GM21515 (cell line): ENCODE results near the gene GNAI2.
"Not testable (repeated sequence)": the region's sequence is repeated elsewhere in the genome, so short reads cannot be mapped to it uniquely, and the experiment has no call there.

Experiments
- ATAC-seq: cut with Tn5 transposase; IDR thresholded peaks from one replicate; pipeline ENCODE4 v1.9.1; 2021; ENCODE audit not compliant: unreplicated experiment

Gene GNAI2

DNA sequence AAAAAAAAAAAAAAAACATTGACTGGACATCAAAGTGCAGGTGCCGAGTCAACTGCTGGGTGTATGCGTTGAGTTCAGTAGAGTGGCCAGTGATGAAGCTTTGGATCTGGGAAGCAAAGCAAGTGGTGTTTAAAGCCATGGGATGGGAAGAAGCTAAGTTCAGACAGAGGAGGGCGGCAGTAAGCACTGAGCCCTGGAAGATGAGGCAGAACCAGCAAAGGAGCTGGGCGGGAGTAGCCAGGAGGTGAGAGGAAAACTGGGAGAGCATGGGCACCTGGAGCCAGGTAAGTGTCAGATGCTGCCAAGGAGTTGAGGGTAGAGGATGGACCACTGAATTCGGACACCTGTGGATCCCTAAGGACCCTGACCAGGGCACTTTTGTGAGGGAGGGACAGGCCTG lies 11.4 kb upstream of the GNAI2 start:
- no peak for ATAC-seq

DNA sequence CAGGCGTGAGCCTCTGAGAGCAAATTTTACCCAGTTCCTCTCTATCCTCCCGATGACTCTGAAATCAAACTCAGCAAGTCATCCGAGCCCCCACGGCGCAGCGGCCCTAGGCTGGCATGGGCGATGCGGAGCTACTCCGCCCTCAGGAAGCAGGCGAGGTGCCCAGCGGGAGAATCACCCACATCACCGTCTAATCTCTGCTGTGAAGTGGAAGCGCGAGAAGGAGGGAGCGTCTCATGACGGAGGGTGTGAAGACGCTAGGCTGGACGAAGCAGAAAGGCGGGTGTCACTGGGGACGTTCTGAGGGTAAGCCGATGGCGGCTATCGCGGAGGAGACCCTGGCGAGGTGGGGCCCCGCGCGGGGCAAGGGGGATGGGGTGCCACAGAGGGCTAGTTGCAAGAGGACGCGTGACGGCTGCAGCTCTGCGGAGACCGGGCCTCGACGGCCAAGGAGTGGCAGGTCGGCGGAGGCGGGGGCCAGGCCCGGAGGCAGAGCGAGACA lies 9.1 kb upstream of the GNAI2 start:
- no peak for ATAC-seq

DNA sequence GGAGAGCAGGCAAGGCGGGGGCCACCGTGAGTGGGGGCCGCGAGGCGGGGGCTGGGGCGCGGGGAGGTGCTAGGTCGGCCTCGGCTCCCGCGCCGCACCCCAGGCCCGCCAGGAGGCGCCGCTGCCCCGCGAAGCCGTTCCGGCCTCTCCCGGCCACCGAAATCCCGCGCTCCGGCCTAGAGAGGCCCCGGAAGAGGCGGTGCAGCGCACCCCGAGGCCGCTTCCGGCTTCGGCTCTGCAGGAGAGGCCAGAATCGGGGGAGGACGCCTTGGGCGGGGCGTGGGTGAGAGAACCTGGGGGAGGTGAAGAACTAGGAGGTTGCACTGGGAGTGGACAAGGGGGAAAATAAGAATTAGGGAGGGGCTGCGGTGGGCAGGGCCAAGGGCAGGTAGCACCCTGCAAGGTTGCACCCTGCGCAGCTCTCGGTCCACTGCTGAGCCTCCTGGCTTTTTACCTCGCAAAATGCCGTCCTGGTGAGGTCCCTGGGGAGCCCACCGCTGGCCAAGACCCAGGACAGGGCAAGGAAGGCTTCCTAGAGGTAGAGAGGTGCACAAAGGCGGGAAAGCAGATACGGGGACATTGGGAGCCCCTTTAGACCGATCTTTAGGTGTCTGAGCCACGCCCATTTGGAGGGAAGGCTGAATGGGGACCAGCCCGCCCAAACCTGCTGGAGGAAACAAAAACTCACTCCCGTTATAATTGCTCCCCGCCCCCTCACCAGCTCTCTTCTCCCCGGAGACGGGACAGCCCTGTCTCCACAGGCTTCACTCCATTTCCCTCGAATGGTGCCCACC lies 8.4 kb upstream of the GNAI2 start:
- peak; percentile 84 for ATAC-seq

DNA sequence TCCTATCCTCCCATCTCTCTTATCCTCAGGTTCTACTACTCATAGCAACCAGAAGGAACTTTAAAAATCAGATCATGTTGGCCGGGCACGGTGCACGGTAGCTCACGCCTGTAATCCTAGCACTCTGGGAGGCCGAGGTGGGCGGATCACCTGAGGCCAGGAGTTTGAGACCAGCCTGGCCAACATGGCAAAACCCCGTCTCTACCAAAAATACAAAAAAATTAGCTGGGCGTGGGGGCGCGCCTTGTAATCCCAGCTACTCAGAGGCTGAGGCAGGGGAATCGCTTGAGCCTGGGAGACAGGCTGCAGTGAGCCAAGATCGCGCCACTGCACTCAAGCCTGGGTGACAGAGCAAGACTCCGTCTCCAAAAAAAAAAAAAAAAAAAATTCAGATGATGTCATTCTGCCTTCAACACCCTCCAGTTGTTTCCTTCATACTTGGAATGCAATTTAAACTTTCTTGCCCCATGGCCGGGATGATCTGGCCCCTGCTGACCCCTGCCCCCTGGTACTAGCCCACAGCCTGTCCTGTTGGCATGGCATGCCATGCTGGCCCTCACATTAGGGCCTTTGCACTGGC lies 7.7 kb upstream of the GNAI2 start:
- ATAC-seq, result not testable (repeated sequence)

DNA sequence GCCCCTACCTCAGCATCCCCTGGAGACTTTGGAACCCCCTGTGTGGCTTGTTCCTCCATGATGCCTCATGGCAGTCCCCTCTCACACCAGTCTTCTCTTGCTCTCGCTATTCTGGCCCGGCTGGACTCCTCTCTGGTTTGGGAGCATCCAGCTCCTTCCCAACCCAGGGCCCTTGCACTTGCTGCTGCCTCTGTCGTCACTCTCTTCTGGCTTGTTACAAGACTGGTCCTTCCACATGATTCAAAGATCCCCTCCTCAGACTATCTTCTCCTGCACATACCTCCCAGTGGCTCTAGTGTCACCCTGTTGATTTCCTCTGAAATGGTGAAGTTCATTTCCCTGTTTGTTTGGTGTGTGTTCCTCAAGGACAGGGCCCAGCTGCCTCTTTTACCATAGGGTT lies 6.5 kb upstream of the GNAI2 start:
- no peak for ATAC-seq

DNA sequence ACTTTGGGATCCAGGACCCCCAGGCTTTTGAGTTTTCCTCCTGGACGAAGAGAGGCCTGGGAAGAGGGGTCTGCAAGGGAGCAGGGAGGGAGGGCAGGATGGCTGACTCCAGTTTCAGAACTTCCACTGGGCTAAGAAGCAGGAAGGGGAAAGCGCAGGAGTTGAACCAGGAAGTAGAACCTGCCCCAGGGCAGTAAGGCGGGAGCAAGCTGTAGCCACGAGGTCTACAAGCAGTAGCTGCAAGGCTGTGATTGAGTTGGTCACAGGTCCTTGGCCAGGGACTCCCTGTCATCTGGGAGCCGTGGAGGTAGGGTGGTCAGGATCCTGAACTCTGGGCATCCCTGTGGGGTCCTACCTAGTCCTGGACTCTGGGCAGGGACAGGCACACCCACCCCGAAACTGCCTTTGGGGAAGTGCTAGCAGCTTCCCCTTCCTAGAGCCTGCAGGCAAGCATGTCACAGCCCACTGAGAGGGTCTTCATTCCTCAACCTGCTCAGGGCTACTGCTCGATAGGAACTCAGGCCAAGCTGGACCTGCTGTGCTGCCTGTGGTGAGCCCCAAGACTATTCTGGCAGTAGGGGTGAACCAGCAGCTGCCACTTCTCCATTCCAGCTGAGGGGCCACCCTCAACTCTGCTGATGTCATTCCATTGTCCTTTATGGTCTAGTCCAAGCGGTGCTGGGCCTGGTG lies 5.8 kb upstream of the GNAI2 start:
- ATAC-seq, result no peak

DNA sequence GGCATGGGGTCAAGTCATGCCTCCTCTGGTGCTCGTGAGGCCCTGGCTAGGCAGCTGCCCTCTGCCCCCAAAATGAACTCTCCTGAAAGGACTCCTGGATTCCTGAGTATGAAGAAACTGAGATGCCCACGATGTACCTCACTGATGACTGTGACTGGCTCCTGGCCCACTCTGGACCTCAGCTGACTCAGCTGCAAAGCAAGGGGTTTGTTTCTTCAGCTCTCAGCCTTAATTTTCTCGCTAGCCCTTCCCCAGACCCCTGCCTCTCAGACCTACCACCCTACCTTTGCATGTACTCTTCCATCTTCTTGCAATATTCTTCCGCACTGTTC lies 5.2 kb upstream of the GNAI2 start:
- no peak for ATAC-seq

DNA sequence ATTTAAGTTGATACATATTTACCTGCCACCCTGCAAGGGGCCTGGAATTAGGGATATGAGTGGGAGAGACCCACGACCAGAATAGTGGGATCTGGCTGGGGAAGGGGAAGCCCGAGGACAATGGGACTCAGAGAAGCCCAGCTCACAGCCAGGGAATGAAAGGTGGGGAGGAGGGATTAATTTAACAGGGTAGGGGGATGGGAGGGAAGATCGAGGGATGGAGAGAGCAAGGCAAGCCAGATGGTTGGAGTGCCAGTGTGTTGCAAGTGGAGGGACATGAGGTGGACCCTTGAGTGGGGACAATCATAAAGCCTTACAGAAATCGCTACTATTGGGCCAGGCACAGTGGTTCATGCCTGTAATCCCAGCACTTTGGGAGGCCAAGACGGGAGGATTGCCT lies 4.4 kb upstream of the GNAI2 start:
- ATAC-seq, result no peak

DNA sequence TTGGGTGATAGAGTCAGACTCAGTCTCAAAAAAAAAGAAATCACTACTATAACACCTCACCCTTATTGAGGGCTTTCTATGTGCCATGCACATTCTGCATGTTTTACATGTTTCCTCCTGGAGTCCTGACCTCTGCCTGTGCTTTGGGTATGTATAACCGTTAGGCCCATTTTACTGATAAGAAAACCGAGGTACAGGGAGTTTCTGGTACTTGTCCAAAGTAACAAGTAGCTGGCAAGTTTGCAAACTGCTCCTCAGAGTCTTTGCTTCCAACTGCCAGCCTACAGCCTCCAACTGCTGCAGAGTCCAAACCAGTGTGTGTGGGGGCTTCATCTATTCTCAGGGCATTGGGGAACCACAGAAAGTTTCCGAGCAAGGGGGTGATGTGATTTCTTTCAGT lies 3.7 kb upstream of the GNAI2 start:
- no peak for ATAC-seq

DNA sequence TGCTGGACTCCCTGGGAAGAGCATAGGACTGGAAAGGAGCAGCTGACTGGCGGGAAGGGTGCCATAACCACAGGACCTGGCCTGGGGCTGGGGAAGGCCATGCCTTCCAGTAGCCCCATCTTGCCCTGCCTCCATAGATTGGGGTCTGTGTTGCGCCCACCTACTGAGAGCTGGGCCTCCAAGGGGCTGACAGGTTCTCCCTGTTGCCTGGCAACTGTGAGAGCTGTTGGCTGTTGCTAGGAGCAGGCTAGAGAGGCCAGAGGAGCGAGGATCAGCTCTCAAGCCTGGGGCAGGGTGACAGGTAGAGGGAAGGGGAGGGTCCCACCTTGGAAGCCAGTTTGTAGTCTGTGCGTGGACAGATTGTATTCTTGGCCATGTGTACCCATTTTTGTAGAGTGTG lies 2.8 kb upstream of the GNAI2 start:
- no peak for ATAC-seq

DNA sequence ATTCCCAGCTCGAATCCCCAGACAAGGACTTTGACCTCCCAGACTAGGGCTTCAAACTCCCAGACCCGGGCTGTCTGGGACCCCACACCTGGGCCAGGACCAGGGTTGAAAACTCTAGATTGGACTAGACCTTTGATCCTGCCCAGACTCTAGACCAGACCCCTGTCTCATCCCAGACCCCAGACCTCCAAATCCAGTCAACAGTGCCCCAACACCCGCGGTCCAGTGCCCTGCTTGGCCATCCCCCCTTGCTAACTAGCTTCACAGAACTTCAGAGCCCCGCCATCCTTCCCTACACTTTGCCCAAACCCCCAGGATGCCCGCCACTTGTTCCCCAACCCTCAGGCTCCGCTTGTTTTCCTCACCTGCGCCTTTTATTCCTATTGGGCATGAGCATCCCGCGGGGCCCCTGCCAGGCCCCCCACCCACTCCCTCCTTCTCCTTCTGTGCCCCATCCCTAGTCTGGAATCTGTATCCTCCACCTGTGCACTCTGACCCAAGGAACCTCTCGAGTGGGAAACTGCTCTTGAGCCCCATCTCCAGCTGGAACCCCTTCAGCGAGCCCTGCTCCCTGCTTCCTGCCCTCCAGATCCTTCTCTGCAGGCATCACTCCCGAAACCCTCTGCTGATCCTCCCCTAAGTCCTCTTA lies 604 bp downstream of the GNAI2 start:
- no peak for ATAC-seq

DNA sequence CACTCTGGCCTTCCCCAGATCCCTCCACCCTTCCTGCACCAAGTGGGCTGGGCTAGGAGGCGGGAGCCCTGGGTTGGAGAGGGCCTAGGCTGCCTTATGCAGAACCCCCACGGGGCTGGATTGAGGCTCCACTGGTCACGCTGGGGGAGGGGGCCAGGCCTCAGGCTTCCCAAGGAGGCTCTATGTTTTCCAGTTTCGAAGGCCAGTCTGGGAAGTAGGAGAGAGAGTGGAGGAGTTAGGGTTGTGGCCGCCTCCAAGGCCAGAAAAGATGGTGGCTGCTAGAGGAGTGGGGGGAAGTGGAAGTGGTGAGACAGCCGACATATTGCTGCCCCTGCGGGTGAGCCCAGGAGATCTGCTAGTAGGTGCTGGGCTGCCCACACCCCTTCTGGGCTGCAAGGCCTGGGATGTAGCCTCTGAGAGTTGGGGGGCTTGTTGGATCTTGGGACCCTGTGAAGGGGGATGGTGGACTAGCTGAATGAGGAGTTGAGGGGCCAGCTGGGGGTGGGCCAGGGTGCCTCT lies 1.2 kb downstream of the GNAI2 start:
- ATAC-seq, result no peak

DNA sequence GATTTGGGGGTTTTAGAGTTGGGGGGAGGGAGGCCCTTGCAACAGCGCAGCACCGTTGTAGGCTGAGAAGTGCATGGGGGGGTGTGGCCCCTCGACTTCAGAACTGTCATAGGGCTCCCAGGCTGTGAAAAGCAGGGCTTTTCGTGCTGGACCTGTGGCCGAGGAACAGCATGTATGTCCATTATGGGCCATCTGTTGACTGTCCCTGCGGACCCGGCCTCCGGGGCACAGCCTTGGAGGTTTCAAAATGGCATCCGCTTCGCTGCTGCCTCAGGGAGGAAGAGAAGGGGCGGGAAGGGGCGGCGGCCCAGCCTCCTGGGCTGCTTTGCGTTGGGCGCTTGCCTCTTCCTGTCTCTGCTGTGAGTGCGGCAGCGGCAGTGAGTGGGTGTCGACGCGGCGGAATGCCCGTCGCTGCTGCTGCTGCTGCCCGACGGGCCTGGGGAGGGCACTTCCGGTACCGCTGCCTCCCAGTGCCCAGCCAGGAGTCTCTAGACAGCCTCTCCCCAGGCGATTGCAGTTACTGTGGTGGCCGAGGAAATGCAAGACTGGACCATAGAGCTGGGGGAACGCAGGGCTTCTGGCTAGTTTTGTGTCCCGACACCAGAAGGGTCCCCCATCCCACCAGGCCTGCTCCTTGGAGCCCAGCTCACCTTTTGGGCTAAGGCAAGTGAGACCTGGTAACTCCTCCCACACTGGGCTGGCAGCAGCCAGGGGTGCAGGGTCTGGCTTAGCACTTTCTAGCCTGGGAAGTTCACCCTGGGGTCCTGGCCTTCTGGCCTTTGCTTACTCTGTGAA lies 1.9 kb downstream of the GNAI2 start:
- ATAC-seq, result peak; percentile 27

DNA sequence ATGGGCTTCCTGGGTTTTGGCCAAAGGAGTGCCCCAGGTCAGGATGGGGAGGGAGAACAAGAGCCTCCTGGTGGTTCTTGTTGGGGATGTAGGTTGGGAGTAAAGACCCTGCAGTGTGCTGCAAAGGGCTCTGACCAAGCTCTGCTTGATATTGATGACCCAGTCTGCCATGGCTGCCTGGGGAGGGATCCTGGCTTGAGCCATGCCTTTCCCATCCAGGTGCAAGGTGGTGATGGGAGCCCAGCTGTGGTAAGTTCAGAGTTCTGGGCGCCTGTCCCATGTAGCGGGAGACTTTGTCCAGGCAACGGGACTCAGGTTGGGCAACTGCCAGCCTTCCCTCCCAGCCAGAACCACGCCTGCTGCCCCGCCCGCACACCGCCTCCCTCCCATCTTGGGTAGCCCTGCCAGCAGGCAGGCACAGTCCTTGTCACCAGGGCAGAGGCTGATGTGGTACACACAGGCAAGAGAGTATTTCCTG lies 2.6 kb downstream of the GNAI2 start:
- ATAC-seq, result no peak

DNA sequence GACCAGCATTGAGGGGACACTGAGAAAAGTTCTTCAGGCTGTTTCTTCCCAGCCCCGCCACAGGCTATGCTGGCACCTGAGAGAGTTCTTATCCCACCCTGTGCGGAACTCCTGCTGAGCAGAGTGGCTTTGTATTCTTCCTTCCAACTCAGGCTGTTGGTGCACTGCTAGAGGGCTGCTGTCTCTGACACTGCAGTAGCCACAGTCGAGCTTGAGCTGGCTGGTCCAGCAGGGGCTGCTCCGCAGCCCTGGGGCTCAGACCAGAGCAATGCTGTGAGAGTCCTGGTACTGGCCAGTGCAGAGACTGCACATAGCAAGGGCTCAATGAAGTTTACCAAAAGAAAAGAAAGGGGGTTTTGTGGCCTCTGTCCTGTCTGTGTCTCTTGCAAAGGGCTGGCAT lies 3.6 kb downstream of the GNAI2 start:
- no peak for ATAC-seq

DNA sequence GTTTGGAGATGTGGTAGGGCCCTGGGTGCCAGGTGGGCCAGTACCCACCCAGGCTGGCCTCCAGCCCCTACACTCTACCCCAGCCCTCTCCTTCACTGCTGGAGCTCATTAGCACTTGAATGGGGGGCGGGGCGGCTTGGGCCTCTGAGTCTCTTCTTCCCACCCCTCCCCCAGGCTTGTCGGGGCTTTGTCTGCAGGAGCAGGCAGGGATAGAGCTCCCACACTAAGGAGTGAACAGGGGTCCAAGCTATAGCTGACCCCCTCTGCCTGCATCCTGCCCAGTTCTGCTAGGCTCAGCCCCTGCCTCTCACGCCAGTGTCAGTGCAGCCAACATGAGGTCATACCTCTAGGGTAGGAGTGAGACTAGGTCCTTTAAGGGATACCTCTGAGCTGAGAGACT lies 5.2 kb downstream of the GNAI2 start:
- ATAC-seq, result no peak

DNA sequence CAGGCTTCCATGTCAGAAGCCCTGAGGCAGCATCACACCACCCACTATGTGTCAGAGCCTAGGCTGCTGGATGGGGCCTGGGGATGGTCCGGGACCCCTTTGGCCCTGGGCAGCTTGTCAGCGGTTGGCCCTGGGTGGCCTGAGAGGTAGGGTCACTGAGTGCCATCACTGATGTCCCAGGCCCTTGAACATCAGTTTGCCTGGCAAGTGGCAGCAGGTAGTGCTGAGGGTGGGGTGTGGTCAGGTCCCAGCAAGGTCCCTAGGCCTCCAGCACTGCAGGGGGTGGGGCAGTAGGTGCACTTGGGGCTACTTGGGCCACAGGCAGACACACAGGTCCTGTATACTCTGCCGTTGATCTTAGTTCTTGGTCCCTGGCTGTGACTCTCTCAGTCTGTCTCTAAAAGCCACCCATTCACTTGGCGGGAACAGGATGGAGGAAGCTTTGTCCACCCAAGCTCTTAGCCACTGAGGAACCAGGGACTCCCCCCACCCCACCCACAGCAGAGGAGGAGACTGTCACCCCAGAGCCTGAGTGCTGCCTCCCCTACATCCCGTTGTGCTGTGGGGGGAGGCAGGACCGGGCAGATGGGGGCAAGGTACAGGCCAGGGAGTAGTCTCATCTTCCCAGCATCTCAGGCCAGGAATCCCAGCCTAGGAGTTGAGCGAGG lies 5.8 kb downstream of the GNAI2 start:
- ATAC-seq, result no peak

DNA sequence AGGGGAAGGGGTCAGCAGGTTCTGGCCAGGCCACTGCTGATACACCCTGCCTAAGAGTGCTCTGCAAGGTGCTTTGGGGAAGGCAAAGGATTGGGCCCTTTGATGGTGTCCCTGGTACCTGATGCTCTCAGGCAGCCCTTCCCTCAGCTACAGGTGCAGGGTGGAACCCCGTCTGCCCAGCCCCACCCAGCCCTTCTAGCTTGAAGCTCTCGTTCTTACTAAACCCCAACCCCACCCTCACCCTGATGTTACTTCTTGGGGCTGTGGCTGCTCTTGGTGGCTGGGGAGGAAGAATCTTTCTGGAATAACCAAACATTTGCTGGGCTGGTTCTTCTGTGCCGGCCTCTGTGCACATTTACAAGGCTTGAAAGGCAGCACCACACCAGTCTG lies 6.4 kb downstream of the GNAI2 start:
- no peak for ATAC-seq

DNA sequence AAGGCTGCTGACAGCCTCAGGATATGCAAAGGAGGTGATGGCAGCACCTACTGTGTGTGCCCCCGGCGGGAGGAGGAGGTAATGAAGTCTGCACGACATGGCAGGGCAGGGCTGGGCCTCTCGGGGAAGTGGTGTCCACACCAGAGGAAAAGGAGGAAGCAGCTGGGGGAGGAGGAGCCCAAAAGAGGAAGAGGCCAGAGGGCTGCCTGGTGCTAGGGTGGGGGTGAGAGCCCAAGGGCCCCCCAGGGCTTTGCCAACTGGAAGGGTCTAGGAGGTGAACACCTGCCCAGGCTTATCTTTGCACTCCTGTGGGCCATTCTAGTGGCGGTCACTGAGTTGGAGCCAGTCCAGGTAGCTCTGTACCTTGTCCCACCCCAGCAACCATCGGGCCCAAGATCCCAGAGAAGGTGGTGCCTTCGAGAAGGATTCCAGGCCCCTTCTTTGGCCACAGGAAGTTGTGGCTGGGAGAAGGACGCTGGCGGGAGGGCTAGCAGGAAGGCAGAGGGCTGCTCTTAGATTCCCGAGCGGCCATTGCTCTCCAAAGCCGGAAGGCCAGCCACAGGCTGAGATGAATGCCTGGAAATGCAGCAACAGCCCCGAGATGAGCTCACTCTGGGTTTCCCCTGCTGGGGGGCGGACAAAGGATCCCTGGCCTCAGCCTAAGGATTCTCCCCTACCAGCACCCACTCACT lies 7.0 kb downstream of the GNAI2 start:
- ATAC-seq, result no peak

DNA sequence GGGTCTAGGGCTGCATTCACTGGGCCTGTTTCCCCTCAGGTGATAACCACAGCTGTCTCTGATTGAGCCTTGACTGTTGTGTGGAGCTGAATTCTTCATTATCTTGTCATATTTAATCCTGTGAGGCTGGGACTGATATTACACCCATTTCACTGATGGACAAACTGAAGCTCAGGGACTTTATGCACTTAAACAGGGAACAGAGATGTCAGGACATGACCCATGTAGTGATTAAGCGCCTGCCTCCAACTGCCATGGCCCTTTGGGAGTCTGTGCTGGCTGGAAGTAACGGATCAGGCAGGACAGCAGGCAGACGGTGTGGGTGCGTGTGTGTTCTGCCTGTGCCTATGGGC lies 7.5 kb downstream of the GNAI2 start:
- ATAC-seq, result no peak
